ENCODE measurements around the gene LYRM2. TPM values are rescaled to one million over a fixed set of nuclear protein-coding genes. Genes with fewer than 3 reads are reported as not detected.

LYRM2 gene
- total RNA-seq, 2 donors from 2014 or later = 17.3 to 21.5 TPM

Other genes starting within 250 kb of the LYRM2 start
- 10 to 100 TPM; 20.2 to 20.5 TPM for gene RRAGD, start 226.5 kb downstream of the LYRM2 start, total RNA-seq
- 1 to 10 TPM; 2.6 to 5.8 TPM for gene ANKRD6, start 205.6 kb downstream of the LYRM2 start, total RNA-seq
- gene MDN1, start 181.0 kb upstream of the LYRM2 start, total RNA-seq = 10 to 100 TPM; 57.5 to 76.8 TPM
- gene CASP8AP2, start 191.1 kb upstream of the LYRM2 start, total RNA-seq = 10 to 100 TPM; 33.7 to 37.5 TPM

Data from activated naive CD4-positive, alpha-beta T cell treated with anti-CD3 and anti-CD28 coated beads, Interleukin-2, amount 50 U/mL, for 72 hours (primary cell).